SHP77 (cell line): ENCODE results near the gene GATAD1.
"Not testable (repeated sequence)": the region's sequence is repeated elsewhere in the genome, so short reads cannot be mapped to it uniquely, and the experiment has no call there.

Experiments
- DNase-seq, 2 experiments: peaks; one replicate each; lab custom pipeline; 2025; lab: John Stamatoyannopoulos, UW

The GATAD1 gene

DNA sequence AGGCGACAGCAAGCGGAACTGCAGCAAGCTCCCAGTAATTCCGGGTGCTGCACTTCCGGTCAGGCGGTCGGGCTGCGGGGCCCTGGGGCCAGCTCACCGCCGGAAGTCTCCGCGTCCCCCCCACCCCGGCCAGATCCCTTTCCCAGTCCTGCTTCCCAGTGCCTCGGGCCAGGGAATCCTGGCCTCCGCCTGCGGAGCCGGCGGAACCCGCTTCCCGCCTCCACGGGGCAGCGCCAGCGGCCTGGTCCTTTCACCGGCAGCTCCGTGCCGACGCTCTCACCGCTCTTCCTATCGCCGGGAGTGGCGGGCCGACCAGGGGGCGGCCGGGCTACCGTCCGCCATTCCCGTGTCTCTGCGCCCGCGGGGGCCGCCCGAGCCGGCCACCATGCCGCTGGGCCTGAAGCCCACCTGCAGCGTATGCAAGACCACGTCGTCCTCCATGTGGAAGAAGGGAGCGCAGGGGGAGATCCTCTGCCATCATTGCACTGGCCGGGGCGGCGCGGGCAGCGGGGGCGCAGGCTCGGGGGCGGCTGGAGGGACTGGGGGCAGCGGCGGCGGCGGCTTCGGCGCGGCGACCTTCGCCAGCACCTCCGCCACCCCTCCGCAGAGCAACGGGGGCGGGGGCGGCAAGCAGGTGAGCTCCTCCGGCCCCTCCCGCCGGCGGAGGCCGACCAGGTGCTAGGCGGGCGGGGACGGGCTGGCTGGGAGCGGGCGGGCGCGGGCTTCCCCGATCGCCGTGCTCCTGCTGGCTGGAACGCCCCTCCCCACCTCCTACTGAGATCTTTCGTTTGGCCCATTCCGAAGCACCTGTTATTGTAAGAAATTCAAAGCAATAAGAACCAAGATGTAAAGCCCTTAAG is at the start of gene GATAD1:
Gene GATAD1 (plus strand): TSS at position 138 of the 860 bp plus-strand sequence. CDS start 248 bp downstream, at position 386.
- peak; percentile 88 to 89 for DNase-seq

DNA sequence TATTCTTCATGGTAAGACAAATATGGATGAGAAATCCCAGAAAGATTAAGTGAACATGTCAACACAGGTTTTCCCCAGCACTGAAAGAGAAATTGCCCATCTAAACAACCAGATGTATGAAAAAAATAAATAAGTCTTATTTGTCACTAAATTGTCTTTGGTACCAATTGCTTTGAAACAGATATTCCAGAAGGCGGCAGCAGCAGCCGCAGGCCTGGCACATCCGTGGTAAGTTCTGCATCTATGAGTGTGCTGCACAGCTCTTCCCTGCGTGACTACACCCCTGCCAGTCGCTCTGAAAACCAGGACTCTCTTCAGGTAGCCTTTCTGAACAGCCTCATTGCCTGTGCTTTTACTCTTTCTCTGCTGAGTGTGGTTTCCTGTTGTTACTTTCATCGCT is 49.7 kb upstream of the GATAD1 start:
- DNase-seq: no peak

DNA sequence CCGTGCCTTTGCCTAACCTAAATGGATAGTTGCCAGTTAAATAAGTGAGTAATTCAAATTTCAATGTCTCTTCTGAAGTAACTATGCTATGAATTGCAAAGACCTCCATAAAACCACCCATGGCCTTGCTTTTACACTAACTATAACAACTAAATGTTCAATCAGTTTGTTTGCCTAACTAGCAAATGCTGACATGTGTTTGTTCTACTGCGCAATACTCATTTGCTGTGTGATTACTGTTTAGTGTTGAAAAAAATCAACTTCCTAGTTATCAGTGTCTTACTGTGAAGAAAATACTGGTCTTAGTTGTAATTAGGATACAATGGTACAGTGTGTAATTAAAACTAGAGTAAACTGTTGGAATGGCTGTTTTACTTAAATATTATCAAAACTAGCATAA is 47.3 kb upstream of the GATAD1 start:
- DNase-seq: no peak

- DNase-seq: no peak
Observed at GRCh38 chr7:92402920-92403759, 44.1 kb upstream of the GATAD1 start.

DNA sequence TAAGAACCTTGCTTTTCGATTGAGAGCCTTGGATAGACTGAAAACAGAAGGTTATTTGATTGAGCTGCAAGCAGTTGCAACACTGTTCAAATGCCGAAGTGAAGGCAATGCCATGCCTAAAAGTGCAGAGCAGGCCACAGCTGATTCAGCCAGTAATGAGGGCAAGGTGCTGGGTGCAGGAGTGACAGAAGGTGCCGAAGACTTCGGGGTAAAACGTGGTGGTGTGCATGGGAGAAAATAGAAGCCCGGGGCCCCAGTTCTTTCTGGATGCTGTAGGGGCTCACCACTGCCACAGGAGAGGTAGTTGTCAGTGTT is 43.6 kb upstream of the GATAD1 start:
- DNase-seq: no peak

DNA sequence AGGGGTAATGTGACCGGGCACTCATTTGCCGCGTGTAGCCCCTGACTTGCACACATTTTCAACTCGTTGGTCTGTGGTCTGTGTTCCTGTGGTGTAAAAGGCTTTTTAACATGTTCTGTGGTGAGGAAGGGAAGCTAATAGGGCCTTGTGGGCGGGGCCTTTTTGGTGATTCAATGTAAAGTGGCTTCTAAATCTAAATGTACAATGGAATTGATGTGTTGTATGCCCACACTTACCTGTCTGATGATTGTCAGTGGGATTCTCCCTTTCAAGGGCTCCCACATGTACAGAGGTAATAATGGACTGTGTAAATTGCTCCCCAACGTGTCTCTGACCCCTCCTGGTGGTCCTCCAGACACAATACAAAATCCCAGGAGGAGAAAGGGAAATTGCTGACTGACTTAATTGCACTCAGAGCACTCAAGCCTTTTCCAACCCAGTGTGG is 43.1 kb upstream of the GATAD1 start:
- DNase-seq: no peak

DNA sequence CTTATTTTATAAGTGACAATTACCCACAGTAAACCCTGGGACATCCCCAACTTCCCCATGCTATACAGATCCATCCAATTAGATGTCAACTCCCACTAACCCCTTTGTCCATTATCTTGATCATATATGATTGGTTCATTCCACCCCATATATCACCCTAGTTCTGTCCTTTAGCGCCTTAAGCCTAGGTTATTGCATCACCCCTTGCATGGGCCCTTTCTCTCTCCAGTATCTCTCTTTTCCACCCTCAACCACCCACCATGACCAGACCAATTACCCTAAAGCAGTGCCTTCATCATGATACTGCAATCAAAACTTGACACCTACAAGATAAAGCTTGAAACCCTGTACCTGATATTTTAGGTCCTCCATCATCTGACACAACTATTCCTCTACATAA is 37.9 kb upstream of the GATAD1 start:
- DNase-seq: no peak

- DNase-seq: not testable (repeated sequence)
Observed at GRCh38 chr7:92410162-92410561, 37.1 kb upstream of the GATAD1 start.

- no peak for DNase-seq
Observed at GRCh38 chr7:92412745-92413144, 34.5 kb upstream of the GATAD1 start.

DNA sequence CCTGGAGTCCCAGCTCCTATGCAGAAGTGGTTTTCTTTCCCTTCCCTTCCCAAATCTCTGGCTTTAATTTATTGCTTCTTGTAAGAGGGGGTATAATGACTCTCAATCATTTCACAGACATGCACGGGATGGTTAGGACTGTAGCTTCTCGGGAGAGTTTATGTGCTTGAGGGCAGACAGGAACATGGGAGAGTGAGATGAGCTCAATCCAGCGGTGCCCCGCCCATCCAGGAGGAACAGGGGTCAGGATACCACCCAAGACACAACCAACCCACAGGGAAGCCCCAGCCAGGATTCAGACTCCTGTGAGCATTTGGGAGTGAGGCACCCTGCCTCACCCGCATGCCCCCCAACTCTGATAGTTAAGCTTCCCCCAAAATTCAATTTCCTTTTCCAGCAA is 33.7 kb upstream of the GATAD1 start:
- DNase-seq: no peak

DNA sequence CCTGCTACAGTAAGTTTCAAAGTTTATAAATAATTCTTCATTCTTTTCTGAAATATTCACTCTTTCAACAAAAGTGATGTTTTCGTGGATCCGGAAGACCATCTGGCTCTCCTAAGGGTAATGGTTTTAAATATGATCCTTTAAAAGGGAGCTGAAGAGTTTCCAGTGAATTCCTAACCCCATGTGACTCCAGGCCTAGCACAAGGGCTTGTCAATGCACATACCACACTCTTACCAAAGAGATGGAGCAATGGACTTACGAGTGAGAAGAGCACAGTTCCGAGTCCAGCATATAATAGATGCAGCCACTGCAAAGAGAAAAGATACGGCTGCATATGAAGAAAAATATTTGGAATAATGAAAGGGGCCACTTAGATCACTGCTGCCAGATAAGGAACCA is 32.1 kb upstream of the GATAD1 start:
- no peak for DNase-seq

DNA sequence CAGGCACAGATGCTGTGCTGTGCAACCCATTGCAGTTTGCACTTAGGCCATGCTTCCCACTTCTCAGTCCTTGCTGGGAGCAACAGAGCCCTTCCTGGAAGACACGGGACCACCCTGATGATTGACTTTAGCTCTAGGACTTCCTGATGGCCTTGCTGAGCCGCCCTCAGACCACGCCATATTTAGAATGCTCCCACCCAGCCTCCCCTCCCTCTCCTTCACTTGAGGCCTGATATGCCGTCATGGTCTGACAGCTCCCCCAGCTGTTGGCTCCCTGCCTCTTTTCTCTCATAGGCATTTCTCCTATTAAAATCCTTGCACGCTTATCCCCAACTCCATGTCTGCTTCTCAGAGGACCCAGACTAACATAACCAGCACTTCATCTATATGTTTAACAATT is 29.4 kb upstream of the GATAD1 start:
- peak; percentile 1 to 12 for DNase-seq

DNA sequence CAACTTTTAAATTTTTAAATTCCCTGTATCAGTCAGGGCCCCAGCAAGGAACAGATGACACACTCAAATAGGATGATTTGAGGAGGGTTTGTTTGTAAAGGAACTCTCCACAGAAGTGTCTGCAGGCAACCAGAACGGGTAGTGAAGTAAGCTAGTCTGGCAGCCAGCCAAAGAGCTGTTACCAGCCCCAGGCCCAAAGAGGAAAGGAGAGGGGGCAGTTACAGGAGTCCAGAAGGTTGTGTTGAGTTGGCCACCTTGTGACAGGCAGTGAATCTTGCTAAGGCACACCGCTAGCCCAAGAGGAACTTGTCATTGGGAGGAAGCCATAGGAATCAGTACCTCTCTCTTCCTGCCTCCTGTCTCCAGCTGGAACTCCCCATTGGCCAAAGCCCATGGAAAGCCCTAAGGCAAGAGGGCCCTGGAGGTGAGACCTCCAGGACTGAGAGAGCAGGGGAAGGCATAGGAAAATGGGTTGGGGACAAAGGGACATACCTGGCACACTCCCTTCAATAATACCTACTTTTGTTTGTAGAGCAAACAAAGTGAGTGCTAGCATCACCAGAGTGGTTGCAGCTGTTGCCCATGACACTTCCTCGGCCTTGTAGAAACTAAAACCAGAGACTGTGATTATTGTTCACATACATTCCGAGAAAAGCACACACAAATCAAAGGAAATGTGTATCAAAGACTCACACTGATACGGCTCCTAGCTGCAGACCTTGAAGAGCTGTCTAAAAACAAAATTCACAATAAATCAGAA is 25.4 kb upstream of the GATAD1 start:
- peak; percentile 74 to 83 for DNase-seq

- DNase-seq: no peak
Observed at GRCh38 chr7:92422926-92423325, 24.4 kb upstream of the GATAD1 start.

DNA sequence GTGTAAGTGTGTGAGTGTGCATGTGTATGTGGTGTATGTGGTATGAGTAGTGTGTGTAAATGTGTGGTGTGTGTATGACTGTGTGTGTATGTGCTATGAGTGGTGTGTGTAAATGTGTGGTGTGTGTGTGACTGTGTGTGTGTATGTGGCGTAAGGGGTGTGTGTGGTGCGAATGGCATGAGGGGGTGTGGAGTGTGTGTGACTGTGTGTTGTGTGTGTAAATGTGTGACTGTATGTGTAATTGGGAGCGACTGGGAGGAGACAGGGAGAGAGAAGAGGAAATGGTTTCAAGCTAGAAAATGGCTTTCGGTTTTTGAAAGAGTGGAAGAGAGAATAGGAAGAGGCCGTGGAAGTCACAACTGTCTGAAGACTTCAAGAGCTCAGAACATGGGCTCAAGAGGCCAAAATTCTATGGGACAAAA is 23.6 kb upstream of the GATAD1 start:
- DNase-seq: no peak

GRCh38 chr7:92425311-92425947 is 21.9 kb upstream of the GATAD1 start:
- DNase-seq: no peak

- no peak for DNase-seq
Observed at GRCh38 chr7:92427193-92427592, 20.1 kb upstream of the GATAD1 start.

DNA sequence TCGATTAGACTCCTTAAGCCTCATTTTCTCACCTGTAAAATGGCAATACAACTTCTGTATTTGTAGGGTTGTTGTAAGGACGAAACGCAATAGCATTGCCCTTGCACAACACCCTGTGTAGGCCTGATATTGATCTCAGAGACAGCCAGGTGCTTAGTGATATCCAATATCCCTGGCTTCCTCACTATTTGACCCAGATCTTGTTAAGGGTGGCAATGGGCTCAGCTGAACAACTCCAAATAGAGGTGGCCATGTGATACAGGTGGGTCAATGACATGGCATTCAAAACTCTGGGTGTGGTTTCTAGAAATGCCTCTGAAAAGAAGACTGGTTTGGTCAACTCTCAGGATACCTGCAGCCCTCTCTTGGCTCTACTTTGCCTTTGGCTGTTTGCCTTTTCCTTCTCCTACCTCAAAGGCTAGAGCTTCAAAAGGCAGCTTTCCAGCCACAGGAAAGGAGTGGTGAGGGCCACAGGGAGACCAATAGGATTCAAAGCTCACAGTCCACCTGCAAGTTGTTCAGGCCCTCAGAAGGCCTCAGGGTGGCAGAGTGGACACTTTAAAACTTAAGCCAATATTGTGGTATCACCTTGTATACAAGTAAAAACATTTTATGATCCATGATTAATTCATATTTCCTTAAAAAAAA is 14.9 kb upstream of the GATAD1 start:
- DNase-seq: no peak

- no peak for DNase-seq
Observed at GRCh38 chr7:92433019-92433418, 14.3 kb upstream of the GATAD1 start.

DNA sequence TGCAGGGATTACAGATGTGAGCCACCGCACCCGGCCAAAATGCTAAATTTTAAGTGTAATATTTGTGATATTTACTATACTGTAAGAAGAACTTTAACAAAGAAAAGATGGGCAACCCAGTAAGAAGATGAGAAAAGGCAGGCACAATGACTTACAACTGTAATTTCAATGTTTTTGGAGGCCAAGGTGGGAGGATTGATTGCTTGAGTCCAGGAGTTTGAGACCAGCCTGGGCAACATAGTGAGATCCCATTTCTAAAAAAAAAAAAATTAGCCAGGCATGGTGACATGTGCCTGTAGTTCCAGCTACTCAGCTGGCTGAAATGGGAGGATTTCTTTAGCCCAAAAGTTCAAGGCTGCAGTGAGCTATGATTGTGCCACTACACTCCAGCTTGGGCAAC is 11.7 kb upstream of the GATAD1 start:
- no peak for DNase-seq
